SK-N-SH treated with all-trans-retinoic acid at 6 μM for 48 hours (cell line): ENCODE data around the gene INAFM1.

Experiments used
- ESRRG ChIP-seq: fragments of 250-450 bp; sonication (Bioruptor Pico); IDR thresholded peaks from 2 replicates; pipeline ENCODE4 v1.6.1; 2021; ENCODE audit warnings: mild to moderate bottlenecking
- ZFP3 ChIP-seq: fragments of 250-450 bp; sonication (Bioruptor Pico); IDR thresholded peaks from 2 replicates; pipeline ENCODE4 v1.5.0; 2020; ENCODE audit warnings: mild to moderate bottlenecking, moderate library complexity
- ZFP30 ChIP-seq: fragments of 450-650 bp; formaldehyde crosslinking; IDR thresholded peaks from 2 replicates; pipeline ENCODE4 v1.5.0; 2022; ENCODE audit warnings: mild to moderate bottlenecking, moderate library complexity
- TF ChIP-seq, protein P1 (sequence below): fragments of 250-450 bp; sonication (Bioruptor Pico); IDR thresholded peaks from 2 replicates; pipeline ENCODE4 v1.8.0; 2020; ENCODE audit warnings: mild to moderate bottlenecking, moderate library complexity, borderline replicate concordance

GRCh38 chr19:47260476-47260875, 14.2 kb upstream of the INAFM1 start:
- TF ChIP-seq, protein P1, sequence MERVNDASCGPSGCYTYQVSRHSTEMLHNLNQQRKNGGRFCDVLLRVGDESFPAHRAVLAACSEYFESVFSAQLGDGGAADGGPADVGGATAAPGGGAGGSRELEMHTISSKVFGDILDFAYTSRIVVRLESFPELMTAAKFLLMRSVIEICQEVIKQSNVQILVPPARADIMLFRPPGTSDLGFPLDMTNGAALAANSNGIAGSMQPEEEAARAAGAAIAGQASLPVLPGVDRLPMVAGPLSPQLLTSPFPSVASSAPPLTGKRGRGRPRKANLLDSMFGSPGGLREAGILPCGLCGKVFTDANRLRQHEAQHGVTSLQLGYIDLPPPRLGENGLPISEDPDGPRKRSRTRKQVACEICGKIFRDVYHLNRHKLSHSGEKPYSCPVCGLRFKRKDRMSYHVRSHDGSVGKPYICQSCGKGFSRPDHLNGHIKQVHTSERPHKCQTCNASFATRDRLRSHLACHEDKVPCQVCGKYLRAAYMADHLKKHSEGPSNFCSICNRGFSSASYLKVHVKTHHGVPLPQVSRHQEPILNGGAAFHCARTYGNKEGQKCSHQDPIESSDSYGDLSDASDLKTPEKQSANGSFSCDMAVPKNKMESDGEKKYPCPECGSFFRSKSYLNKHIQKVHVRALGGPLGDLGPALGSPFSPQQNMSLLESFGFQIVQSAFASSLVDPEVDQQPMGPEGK (CRISPR knock-in tag): no peak
- no peak for TF ChIP-seq ZFP3 (CRISPR knock-in tag)
- TF ChIP-seq ZFP30 (CRISPR knock-in tag): no peak
- TF ChIP-seq ESRRG (CRISPR knock-in tag): no peak
